A549 (cell line): ENCODE results near the gene CEACAM16. TPM values are rescaled to one million over a fixed set of nuclear protein-coding genes. Genes with fewer than 3 reads are reported as not detected.
A peak's percentile ranks its signal among the peaks of the same experiment; 100 is the strongest.

Experiments used
- ATAC-seq, 2 experiments: fragments of 200-7000 bp in 1 of 2; fragments of >200 bp in 1 of 2; cut with Nextera tagmentation in 1 of 2; cut with Tn5 transposase in 1 of 2; 3 replicates each; pipeline versions ENCODE4 v1.8.0 to v1.9.1; 2018 to 2020; ENCODE audit warnings: mild to moderate bottlenecking in 1 of 2, moderate library complexity in 1 of 2
- CTCF ChIA-PET: fragments of 300-600 bp; sonication (Branson Sonifier 250); formaldehyde crosslinking; extraction: SDS; loops from one replicate; lab custom pipeline; 2021; ENCODE audit warnings: antibody characterized with exemption, inconsistent platforms; lab: Yijun Ruan, JAX
- POLR2A ChIA-PET: fragments of 350-600 bp; formaldehyde crosslinking; extraction: SDS; loops from one replicate; lab custom pipeline; 2021; ENCODE audit warnings: antibody characterized with exemption, inconsistent platforms; lab: Yijun Ruan, JAX
- DNase-seq, 2 experiments: peaks; one replicate each; pipeline versions ENCODE4 v3.0.0 to v3.0.0-alpha.2; 2011 to 2016; ENCODE audit warnings: low read depth in 1 of 2, low spot score in 1 of 2
- FAIRE-seq: peaks from 2 replicates; lab custom pipeline; 2011; peaks lifted over from hg19 to GRCh38; lab: Jason Lieb, UNC
- H3K27ac ChIP-seq, 2 experiments: fragments of >200 bp; sonication (Bioruptor Twin); formaldehyde crosslinking; 3 replicates each; pipeline ENCODE4 v1.5.1; 2016 to 2017
- H3K4me1 ChIP-seq: fragments of >200 bp; sonication (Bioruptor Twin); formaldehyde crosslinking; 3 replicates; pipeline ENCODE4 v1.6.1; 2016
- H3K4me2 ChIP-seq: fragments of >200 bp; sonication (Bioruptor Twin); formaldehyde crosslinking; 3 replicates; pipeline ENCODE4 v1.6.1; 2016
- H3K4me3 ChIP-seq: fragments of >200 bp; sonication (Bioruptor Twin); formaldehyde crosslinking; 3 replicates; pipeline ENCODE4 v1.5.1; 2016
- H3K9me3 ChIP-seq: fragments of >200 bp; sonication (Bioruptor Twin); formaldehyde crosslinking; 3 replicates; pipeline ENCODE4 v1.6.1; 2016
- CBX2 ChIP-seq: fragments of 200-600 bp; sonication (generic); IDR thresholded peaks from 2 replicates; pipeline ENCODE4 v1.6.1; 2016; ENCODE audit warnings: low read depth, mild to moderate bottlenecking, borderline replicate concordance
- CBX8 ChIP-seq: fragments of 200-600 bp; sonication (generic); IDR thresholded peaks from 2 replicates; pipeline ENCODE4 v1.6.1; 2016
- CEBPB ChIP-seq, 2 experiments: fragments of >200 bp in 1 of 2; sonication (Bioruptor Twin) in 1 of 2; formaldehyde crosslinking in 1 of 2; IDR thresholded peaks; 2 replicates each; pipeline ENCODE4 v1.6.1; 2012 to 2016
- FOSL2 ChIP-seq, 2 experiments: fragments of 450-650 bp in 1 of 2; fragments of >200 bp in 1 of 2; sonication (Bioruptor Twin) in 1 of 2; formaldehyde crosslinking; IDR thresholded peaks; 2 replicates each; pipeline versions ENCODE4 v1.5.0 to v1.6.1; 2016 to 2020; ENCODE audit warnings: mild to moderate bottlenecking in 1 of 2, moderate library complexity in 1 of 2
- FOXS1 ChIP-seq: fragments of 250-450 bp; sonication (Bioruptor Pico); IDR thresholded peaks from 2 replicates; pipeline ENCODE4 v1.5.0; 2020; ENCODE audit warnings: mild to moderate bottlenecking, moderate library complexity
- KDM5A ChIP-seq: fragments of 200-600 bp; sonication (generic); IDR thresholded peaks from 2 replicates; pipeline ENCODE4 v1.6.1; 2016; ENCODE audit warnings: antibody characterized with exemption, mild to moderate bottlenecking
- MAFK ChIP-seq: fragments of 450-650 bp; IDR thresholded peaks from 2 replicates; pipeline ENCODE4 v1.6.1; 2014; ENCODE audit not compliant: partially characterized antibody
- RARB ChIP-seq: fragments of 250-450 bp; sonication (Bioruptor Pico); IDR thresholded peaks from 2 replicates; pipeline ENCODE4 v1.8.0; 2021; ENCODE audit warnings: mild to moderate bottlenecking, moderate library complexity
- TFCP2L1 ChIP-seq: fragments of 250-450 bp; sonication (Bioruptor Pico); IDR thresholded peaks from 2 replicates; pipeline ENCODE4 v1.5.0; 2021; ENCODE audit warnings: mild to moderate bottlenecking
- ZFP36 ChIP-seq: fragments of 450-650 bp; IDR thresholded peaks from 2 replicates; pipeline ENCODE4 v1.6.1; 2014; ENCODE audit warnings: borderline replicate concordance; ENCODE audit not compliant: partially characterized antibody
- ZSCAN20 ChIP-seq: fragments of 250-450 bp; sonication (Bioruptor Pico); IDR thresholded peaks from 2 replicates; pipeline ENCODE4 v1.8.0; 2022; ENCODE audit warnings: mild to moderate bottlenecking, moderate library complexity
- WGBS: methylation state at CpG from one replicate; pipeline ENCODE4 v1.1.6; 2017; ENCODE audit errors: missing lambda C conversion rate; 5-methylcytosine and 5-hydroxymethylcytosine counted together
- polyA plus RNA-seq, 4 experiments: library from polyadenylated mRNA; depleted of rRNA in 3 of 4; stranded (reverse); fragments of >200 nt; fragmentation: RNase III in 1 of 4; extraction: RNeasy Plus Mini Kit Qiagen cat#74134 plus additional on column Dnase treatment in 1 of 4; gene quantifications; 2 replicates in 3 of 4; 3 replicates in 1 of 4; pipeline ENCODE4 v1.2.3, GENCODE V29; 2011 to 2017
- TF ChIP-seq, protein P1 (sequence below): fragments of 250-450 bp; sonication (Bioruptor Pico); IDR thresholded peaks from 2 replicates; pipeline ENCODE4 v1.5.0; 2020; ENCODE audit warnings: low read depth, mild to moderate bottlenecking, moderate library complexity
- TF ChIP-seq, protein P2 (sequence below): fragments of 250-450 bp; sonication (Bioruptor Pico); IDR thresholded peaks from 2 replicates; pipeline ENCODE4 v1.5.0; 2021; ENCODE audit warnings: mild to moderate bottlenecking, moderate library complexity, borderline replicate concordance
- TF ChIP-seq, protein P3 (sequence below): IDR thresholded peaks from 2 replicates; pipeline ENCODE4 v1.6.1; 2012
- TF ChIP-seq, protein P4 (sequence below): fragments of >200 bp; sonication (Bioruptor Twin); formaldehyde crosslinking; IDR thresholded peaks from 3 replicates; pipeline ENCODE4 v1.6.1; 2016
- TF ChIP-seq, protein P5 (sequence below): fragments of 200-600 bp; sonication (generic); IDR thresholded peaks from 2 replicates; pipeline ENCODE4 v1.6.1; 2016; ENCODE audit warnings: antibody characterized with exemption, mild to moderate bottlenecking, moderate library complexity

Gene CEACAM16
- polyA plus RNA-seq, 2 of the 4 experiments (the other 2 are of a cell fraction), result not detected

DNA sequence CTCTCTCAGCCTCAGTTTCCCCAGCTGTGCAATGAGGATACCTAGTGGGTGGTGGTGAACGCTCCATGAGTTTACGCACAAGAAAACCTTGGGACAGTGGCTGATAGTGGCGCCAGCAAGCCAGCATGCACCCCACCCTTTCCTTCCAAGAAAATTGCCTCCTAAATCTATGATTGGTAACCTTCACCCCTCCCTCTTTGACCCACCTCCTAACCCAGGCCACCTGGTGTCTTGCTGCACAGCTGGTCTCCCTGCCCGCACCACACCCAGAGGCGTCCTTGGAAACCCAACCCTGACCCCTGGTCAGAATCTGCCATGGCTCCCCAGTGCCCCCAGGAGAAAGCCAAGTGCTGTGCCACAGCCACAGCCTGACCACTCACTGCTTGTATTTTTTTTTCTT is 26.7 kb downstream of the CEACAM16 start (continued):
- TF ChIP-seq RARB (CRISPR knock-in tag) (no peak), CEBPB (IDR thresholded peaks at IDR 0.05) (no peak), MAFK (no peak), FOXS1 (CRISPR knock-in tag) (no peak), KDM5A (no peak), ZSCAN20 (CRISPR knock-in tag) (no peak), CBX2 (no peak), ZFP36 (peak; percentile 51), TFCP2L1 (CRISPR knock-in tag) (no peak), CBX8 (no peak)
- TF ChIP-seq, protein P1, sequence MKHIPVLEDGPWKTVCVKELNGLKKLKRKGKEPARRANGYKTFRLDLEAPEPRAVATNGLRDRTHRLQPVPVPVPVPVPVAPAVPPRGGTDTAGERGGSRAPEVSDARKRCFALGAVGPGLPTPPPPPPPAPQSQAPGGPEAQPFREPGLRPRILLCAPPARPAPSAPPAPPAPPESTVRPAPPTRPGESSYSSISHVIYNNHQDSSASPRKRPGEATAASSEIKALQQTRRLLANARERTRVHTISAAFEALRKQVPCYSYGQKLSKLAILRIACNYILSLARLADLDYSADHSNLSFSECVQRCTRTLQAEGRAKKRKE (CRISPR knock-in tag), result peak; percentile 61; the same call in 1 of the 2 replicates
- TF ChIP-seq, protein P2, sequence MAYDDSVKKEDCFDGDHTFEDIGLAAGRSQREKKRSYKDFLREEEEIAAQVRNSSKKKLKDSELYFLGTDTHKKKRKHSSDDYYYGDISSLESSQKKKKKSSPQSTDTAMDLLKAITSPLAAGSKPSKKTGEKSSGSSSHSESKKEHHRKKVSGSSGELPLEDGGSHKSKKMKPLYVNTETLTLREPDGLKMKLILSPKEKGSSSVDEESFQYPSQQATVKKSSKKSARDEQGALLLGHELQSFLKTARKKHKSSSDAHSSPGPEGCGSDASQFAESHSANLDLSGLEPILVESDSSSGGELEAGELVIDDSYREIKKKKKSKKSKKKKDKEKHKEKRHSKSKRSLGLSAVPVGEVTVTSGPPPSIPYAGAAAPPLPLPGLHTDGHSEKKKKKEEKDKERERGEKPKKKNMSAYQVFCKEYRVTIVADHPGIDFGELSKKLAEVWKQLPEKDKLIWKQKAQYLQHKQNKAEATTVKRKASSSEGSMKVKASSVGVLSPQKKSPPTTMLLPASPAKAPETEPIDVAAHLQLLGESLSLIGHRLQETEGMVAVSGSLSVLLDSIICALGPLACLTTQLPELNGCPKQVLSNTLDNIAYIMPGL (CRISPR knock-in tag), result no peak
- TF ChIP-seq, protein P3, sequence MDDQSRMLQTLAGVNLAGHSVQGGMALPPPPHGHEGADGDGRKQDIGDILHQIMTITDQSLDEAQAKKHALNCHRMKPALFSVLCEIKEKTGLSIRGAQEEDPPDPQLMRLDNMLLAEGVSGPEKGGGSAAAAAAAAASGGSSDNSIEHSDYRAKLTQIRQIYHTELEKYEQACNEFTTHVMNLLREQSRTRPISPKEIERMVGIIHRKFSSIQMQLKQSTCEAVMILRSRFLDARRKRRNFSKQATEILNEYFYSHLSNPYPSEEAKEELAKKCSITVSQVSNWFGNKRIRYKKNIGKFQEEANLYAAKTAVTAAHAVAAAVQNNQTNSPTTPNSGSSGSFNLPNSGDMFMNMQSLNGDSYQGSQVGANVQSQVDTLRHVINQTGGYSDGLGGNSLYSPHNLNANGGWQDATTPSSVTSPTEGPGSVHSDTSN, result 0 out of 2 replicates have a peak, but pooled peaks have one; percentile 43
- TF ChIP-seq, protein P4, sequence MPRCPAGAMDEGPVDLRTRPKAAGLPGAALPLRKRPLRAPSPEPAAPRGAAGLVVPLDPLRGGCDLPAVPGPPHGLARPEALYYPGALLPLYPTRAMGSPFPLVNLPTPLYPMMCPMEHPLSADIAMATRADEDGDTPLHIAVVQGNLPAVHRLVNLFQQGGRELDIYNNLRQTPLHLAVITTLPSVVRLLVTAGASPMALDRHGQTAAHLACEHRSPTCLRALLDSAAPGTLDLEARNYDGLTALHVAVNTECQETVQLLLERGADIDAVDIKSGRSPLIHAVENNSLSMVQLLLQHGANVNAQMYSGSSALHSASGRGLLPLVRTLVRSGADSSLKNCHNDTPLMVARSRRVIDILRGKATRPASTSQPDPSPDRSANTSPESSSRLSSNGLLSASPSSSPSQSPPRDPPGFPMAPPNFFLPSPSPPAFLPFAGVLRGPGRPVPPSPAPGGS, result no peak

DNA sequence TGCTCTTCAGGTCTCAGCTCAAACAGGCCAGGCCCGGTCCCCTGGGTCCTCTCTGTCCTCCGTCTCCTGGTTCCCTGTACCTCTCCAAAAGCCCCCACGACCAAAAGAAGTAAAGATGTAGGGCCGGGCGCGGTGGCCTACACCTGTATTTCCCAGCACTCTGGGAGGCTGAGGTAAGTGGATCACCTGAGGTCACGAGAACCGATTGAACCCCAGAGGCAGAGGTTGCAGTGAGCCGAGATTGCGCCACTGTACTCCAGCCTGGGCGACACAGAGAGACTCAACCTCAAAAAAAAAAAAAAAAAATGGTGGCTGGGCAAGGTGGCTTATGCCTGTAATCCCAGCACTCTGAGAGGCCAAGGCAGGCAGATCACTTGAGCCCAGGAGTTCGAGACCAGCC is 27.5 kb downstream of the CEACAM16 start:
- POLR2A ChIA-PET, result interaction anchor here (2.7 to 3.7 kb wide), 3 partner anchors 12 to 32 kb away, joined by 10 to 53 read pairs (median 27); no protein-coding TSS in a partner anchor

DNA sequence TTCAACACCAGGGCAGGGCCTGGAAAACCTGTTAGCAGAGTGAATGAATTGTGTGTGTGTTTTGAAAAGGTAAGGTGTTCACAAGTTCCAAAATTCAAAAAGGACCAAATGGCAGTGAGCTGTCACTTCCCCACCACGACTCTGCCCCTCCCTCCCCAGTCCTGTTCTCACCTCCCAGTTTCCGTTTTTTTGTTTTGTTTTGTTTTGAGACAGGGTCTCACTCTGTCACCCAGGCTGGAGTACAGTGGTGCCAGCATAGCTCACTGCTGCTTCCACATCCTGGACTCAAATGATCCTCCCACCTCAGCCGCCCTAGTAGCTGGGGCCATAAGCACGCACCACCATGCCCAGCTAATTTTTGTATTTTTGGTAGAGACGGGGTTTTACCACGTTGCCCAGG is 29.2 kb downstream of the CEACAM16 start:
- no peak for ATAC-seq
- H3K9me3 ChIP-seq, result no peaks in the 10 kb centered on the region
- WGBS, result 86% methylated on average over 6 of the region's 6 CpGs
- H3K4me1 ChIP-seq, result peaks cover 51% of the 10 kb centered on the region
- H3K4me2 ChIP-seq, result no peak overlapping the region
- TF ChIP-seq, protein P5, sequence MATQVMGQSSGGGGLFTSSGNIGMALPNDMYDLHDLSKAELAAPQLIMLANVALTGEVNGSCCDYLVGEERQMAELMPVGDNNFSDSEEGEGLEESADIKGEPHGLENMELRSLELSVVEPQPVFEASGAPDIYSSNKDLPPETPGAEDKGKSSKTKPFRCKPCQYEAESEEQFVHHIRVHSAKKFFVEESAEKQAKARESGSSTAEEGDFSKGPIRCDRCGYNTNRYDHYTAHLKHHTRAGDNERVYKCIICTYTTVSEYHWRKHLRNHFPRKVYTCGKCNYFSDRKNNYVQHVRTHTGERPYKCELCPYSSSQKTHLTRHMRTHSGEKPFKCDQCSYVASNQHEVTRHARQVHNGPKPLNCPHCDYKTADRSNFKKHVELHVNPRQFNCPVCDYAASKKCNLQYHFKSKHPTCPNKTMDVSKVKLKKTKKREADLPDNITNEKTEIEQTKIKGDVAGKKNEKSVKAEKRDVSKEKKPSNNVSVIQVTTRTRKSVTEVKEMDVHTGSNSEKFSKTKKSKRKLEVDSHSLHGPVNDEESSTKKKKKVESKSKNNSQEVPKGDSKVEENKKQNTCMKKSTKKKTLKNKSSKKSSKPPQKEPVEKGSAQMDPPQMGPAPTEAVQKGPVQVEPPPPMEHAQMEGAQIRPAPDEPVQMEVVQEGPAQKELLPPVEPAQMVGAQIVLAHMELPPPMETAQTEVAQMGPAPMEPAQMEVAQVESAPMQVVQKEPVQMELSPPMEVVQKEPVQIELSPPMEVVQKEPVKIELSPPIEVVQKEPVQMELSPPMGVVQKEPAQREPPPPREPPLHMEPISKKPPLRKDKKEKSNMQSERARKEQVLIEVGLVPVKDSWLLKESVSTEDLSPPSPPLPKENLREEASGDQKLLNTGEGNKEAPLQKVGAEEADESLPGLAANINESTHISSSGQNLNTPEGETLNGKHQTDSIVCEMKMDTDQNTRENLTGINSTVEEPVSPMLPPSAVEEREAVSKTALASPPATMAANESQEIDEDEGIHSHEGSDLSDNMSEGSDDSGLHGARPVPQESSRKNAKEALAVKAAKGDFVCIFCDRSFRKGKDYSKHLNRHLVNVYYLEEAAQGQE, result no peak
- TF ChIP-seq, protein P2 (CRISPR knock-in tag), result no peak
- TF ChIP-seq, all 56 proteins: peak for 0
- ChIA-PET CTCF (interaction anchor here (0.9 to 42.5 kb wide), 9 partner anchors 9 to 224 kb away, joined by 3 to 1899 read pairs (median 4); partner anchors contain the start of genes BCL3, CBLC, CEACAM16 and NECTIN2), POLR2A (interaction anchor here (0.6 to 2.0 kb wide), 4 partner anchors 10 to 162 kb away, joined by 3 to 7 read pairs (median 4); partner anchors contain the start of gene TOMM40)
- Histone ChIP-seq H3K4me3 (no peak overlapping the region), H3K27ac (peak overlapping the region; percentile 57 to 97)
- FAIRE-seq (no peak), DNase-seq (no peak)

More for the DNA sequence above, 27.5 kb downstream of the CEACAM16 start:
- CTCF ChIA-PET, result interaction anchor here (0.6 to 42.5 kb wide), 7 partner anchors 8 to 84 kb away, joined by 3 to 1899 read pairs (median 103); partner anchors contain the start of genes BCAM, BCL3, CBLC and CEACAM16
- DNase-seq (no peak), FAIRE-seq (no peak), ATAC-seq (no peak)
- Histone ChIP-seq H3K4me3 (no peak overlapping the region), H3K27ac (peak overlapping the region; percentile 97), H3K9me3 (no peaks in the 10 kb centered on the region), H3K4me1 (peaks cover 63% of the 10 kb centered on the region), H3K4me2 (peak overlapping the region; percentile 89)
- 94% methylated on average over 12 of the region's 12 CpGs for whole genome bisulfite sequencing
- no peak for TF ChIP-seq FOSL2 (IDR thresholded peaks at IDR 0.05)
- TF ChIP-seq FOSL2 (CRISPR knock-in tag; IDR thresholded peaks at IDR 0.05), result no peak
- peak in 1 of 2 experiments; percentile 24; a peak in 2 of 4 replicates for TF ChIP-seq CEBPB (IDR thresholded peaks at IDR 0.05)
